Activated CD4-positive, CD25-positive, alpha-beta regulatory T cell treated with anti-CD3 and anti-CD28 coated beads, Interleukin-2, amount 50 U/mL, for 24 hours (primary cell): ENCODE data around the gene POLN.
"Not testable (repeated sequence)": the region's sequence is repeated elsewhere in the genome, so short reads cannot be mapped to it uniquely, and the experiment has no call there.

Source experiments
- ATAC-seq, 2 donors: fragments of 150-1000 bp; cut with Tn5 transposase; one replicate each; pipeline ENCODE4 v1.10.0; 2021; ENCODE audit warnings: mild to moderate bottlenecking in 1 of 2, moderate library complexity in 1 of 2

POLN gene

DNA sequence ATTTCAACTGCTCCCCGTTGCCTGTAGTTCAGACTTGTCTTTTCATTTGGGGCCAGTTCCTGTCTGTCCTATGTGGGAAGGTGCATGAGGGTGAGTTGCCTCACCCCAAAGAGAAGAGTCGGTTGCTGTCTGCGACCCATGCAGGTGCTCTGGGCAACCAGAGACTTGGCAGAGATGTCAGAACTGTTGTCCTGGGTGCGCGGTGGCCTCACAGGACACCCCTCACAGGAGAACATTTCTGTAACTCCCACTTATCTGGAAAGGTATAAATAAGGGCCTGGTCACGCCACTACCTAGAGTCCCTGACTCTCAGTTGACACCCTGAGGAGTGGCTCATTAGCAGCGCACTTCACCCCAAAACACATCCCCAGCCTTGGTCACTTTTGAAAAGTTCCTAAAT is 192.5 kb downstream of the POLN start:
- no peak for ATAC-seq

DNA sequence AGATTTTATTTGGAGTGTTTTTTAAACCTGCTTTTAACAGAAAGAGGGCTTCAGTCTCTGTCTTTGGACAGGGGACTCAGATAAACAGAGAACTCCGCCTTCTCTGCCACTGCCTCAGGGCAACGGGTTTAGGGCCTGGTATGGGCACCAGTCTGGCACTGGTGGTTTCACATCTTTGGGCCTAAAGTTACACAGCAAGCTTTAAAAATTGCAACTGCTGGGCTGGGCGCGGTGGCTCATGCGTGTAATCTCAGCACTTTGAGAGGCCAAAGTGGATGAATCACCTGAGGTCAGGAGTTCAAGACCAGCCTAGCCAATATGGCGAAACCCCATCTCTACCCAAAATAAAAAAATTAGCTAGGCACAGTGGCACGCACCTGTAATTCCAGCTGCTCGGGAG is 193.1 kb downstream of the POLN start:
- no peak for ATAC-seq

DNA sequence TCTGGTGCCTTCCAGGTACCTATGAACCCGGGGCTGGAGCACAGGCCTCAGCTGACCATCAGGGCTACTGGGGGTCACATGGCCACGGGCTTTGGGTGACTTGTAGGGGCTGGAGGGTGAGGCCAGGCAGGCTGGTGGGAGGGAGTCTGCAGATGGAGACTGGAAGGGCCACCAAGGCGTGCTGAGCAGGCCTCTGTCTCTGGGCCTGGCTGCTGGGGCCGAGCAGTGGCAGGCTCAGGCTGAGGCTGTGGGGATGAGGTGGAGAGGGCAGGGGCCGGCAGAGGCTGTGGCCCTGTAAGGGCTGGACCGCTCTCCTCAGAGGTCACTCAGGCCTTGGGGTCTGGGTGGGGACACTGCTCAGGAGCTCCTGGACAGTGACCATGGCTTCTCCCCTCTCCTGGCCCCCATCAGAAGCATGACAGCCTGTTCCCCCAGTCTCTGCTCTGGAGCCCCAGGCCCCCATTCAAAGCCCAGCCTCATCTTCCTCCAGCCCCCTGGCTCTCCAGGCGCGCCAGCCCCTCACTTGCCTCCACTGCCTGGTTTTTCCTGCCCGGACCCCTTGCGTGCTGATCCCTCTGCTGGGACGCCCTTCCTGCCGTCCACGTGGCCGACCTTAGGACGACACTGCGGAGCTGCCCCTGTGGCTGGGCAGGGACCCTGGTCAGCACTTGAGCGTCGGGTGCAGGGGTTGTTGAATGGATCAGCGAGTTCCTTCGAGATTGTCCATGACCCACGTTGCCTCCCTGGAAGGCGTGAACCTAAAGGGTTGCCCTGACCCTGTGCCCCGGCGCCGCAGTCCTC is 193.9 kb downstream of the POLN start:
- no peak for ATAC-seq

- ATAC-seq: no peak
These were observed 194.8 kb downstream of the POLN start for GRCh38 chr4:2047031-2047660.

DNA sequence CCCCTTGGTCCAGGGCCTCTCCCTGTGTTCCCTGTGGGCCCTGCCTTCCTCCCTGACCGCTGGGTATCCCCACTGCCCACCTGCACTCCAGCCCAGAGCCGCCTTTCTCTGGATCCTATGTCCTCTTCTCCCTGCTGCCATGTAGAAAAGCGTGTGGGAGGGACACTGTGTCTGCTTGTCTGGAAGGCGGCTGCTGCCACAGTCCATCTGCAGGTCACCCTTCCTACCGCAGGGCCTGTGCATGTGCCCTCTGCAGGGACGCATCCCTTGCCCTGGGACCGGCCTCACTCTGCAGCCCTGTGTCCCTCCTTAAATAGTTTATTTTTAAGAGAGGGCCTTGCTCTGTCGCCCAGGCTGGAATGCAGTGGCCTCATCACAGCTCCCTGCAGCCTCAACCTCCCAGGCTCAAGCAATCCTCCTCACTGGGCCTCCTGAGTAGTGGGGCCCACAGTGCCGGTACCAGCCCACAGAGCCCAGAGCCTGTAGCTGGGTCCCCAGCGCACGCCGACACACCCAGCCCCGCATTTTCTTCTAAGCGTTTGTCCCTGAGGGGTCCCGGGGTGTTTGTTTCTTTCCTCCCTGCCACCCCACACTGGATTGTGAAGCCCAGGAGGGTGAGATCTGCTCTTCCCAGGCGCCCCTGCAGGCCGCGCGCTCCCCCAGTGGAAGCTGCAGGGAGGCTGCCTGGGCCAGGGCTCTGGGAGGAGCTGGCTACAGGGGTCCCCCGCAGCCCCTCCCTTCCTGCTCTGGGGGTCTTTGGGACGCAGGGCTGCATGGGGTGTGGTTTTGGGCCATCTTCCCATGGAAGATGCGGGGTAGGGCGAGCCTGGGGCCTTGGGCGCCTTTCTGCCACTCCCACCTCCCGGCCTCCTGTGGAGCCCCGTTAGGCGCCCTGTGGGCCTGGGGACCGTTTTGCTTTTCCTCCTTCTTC is 195.6 kb downstream of the POLN start:
- ATAC-seq: no peak

GRCh38 chr4:2045518-2045951 is 196.4 kb downstream of the POLN start:
- no peak for ATAC-seq

- no peak for ATAC-seq
These were observed 197.1 kb downstream of the POLN start for GRCh38 chr4:2044542-2045517.

- ATAC-seq: no peak
These were observed 197.8 kb downstream of the POLN start for GRCh38 chr4:2044119-2044485.

- no peak for ATAC-seq
These were observed 198.4 kb downstream of the POLN start for GRCh38 chr4:2043396-2044118.

- ATAC-seq: no peak
These were observed 198.9 kb downstream of the POLN start for GRCh38 chr4:2042947-2043395.

DNA sequence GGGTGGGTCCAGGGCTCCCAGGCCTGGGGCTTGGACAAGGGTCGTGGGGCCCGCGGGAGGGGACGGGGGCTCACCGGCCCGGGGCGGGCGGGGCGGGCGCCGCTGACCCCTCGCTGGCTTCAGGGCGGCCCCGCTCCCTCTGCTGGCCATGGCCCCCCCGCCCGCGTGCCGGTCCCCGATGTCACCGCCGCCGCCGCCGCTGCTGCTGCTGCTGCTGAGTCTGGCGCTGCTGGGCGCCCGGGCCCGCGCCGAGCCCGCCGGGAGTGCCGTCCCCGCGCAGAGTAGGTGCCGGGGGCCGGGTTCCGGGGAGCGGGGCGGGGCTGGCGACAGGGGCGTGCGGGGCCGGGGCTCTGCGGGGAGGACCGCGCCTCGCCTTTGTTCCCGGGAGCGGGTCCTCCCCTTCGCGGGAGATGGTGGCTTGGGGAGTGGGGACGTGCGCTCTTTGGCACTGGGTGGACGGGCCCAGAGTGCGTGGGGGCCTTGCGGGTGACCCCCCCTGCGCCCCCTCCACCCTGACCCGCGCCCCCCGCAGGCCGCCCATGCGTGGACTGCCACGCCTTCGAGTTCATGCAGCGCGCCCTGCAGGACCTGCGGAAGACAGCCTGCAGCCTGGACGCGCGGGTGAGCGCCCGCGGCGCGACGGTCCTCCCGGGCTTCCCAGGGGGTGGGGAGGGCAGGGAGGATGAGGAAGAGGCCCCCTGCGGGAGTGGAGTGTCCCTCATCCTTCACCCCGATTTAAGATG is 199.5 kb downstream of the POLN start:
- ATAC-seq: peak; percentile 33 to 58

- ATAC-seq: peak; percentile 80 to 82
These were observed 200.4 kb downstream of the POLN start for GRCh38 chr4:2041239-2042130.

DNA sequence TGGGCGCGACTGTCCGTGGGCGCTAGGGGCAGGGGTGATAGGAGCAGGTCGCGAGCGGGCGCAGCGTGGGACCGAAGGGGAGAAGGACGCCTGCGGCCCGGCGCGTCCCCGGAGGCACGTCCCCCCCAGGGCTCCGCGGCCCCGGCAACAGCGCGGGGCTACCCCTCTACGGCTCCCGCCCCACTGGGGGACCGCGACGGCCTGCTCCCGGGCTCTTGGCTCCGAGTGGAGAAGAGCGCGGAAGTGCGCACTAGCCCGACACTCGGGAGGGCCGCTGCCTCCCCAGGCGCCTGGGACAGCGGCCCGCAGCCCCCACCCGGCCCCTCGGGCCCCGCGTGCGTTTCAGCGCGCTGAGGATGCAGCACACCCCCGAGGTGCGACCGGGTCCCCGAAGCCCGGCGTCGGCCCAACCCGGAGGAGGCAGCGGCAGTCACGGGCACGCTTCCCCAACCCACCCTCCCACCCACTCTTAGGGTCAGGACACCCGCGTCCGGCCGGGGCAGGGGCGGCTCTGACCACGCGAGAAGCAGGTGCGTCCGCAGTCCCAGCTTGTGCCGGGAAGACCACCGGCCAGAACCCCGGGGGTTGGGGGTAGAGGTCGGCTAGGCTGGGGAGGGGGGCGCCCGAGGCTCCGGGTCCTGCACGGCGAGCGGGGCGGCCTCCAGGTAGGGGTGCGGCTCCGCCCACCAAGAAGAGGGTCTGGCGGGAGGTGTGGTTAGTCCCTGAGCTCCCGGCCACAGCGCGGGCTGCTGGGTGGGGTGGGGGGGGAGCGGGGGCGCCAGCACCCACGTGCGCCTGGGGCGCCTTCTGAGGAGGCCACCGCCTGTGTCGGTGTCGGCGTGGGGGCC is 201.3 kb downstream of the POLN start:
- no peak for ATAC-seq

DNA sequence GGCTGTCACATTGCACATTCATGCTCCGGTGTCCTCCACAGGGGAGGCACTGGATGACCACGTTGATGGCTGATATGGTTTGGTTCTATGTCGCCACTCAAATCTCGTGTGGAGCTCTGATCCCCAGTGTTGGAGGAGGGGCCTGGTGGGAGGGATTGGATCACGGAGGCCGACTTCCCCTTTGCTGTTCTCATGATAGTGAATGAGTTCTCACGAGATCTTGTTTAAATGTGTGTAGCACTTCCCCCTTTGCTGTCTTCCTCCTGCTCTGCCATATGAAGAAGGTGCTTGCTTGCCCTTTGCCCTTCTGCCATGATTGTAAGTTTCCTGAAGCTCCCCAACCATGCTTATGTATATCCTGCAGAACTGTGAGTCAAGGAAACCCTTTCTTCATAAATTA is 205.1 kb downstream of the POLN start:
- no peak for ATAC-seq

DNA sequence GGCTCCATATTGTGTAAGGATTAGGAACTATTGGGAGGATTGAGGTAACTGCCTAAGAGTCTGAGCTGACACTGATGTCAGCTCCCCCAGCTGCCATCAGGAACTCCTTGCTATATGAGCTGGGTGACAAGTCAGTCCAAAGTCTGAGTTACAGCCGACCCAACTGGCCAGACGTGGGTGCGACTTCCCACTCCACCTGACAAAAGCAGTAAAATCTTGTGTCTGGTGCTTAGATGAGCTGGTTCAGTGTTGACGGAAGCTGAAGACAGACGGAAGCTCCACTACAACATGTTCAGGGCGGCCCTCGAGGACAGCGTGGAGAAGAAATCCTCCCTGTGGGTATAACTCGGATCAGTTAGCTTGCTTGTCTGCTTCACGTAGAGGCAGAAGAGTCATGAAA is 205.6 kb downstream of the POLN start:
- ATAC-seq: no peak

DNA sequence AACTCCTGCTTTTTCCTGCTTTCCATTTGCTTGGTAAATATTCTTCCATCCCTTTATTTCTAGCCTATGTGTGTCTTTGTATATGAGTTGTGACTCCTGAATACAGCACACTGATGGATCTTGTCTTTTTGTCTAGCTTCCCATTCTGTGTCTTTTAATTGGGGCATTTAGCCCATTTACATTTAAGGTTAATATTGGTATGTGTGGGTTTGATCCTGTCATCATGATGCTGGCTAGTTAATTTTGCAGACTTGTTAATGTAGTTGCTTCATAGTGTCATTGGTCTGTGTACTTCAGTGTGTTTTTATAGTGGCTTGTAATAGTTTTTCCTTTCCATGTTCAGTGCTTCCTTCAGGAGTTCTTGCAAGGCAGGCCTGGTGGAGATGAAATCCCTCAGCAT is 210.8 kb downstream of the POLN start:
- ATAC-seq: not testable (repeated sequence)

DNA sequence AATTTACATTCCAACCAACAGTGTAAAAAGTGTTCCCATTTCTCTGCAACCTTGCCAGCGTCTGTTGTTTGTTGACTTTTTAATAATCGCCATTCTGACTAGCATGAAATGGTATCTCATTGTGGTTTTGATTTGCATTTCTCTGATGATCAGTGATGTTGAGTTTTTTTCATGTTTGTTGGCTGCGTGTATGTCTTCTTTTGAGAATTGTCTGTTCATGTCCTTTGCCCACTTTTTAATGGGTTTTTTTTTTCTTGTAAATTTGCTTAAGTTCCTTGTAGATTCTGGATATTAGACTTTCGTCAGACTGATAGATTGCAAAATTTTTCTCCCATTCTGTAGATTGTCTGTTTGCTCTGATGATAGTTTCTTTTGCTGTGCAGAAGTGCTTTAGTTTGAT is 214.8 kb downstream of the POLN start:
- ATAC-seq: not testable (repeated sequence)

DNA sequence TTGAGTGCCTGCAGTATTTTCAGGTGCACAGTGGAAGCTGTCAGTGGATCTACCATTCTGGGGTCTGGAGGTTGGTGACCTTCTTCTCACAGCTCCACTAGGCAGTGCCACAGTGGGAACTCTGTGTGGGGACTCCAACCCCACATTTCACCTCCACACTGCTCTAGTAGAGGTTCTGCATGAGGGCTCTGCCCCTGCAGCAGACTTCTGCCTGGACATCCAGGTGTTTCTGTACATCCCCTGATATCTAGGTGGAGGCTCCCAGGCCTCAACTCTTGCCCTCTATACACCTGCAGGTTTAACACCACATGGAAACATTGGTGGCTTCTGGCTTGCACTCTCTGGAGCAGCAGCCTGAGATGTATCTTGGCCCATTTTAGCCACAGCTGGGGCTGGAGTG is 216.1 kb downstream of the POLN start:
- no peak for ATAC-seq

GRCh38 chr4:2024683-2025082 is 217.2 kb downstream of the POLN start:
- no peak for ATAC-seq
